ENCODE measurements around the gene AKAP7. TPM values are rescaled to one million over a fixed set of nuclear protein-coding genes. Genes with fewer than 3 reads are reported as not detected.

The AKAP7 gene
- total RNA-seq, 1 donor from 2014 or later = 4.5 TPM

DNA sequence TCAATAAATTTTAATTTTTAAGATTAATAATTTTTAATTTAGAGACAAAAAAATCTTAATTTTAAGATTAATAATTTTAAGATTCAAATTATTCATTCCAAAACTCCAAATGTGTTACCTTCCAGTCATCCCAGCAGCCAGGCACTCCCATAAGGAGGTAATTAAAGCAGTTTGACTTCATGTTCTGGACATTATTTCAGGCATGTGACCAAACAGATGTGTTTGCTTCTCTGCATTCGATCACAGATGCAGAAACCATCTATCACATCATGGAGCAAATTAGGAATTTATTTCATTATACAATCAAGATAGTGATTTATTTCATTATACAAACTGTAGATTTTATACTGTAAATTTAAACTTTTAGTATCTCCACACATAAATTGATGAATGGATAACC lies 150.3 kb downstream of the AKAP7 start:
- Mint-ChIP-seq H3K4me1 (ENCODE audit: unreplicated experiment) (no peaks in the 10 kb centered on the region), H3K27me3 (ENCODE audit: unreplicated experiment) (no peaks in the 10 kb centered on the region), H3K4me3 (ENCODE audit: unreplicated experiment) (no peak overlapping the region), H3K9me3 (ENCODE audit: unreplicated experiment) (no peaks in the 10 kb centered on the region), H3K27ac (ENCODE audit: unreplicated experiment) (no peak overlapping the region), H3K36me3 (ENCODE audit: unreplicated experiment) (peaks cover 7% of the 10 kb centered on the region)
- DNase-seq (ENCODE audit: extremely low spot score, unreplicated experiment) = no peak
- TF ChIP-seq, protein P1, sequence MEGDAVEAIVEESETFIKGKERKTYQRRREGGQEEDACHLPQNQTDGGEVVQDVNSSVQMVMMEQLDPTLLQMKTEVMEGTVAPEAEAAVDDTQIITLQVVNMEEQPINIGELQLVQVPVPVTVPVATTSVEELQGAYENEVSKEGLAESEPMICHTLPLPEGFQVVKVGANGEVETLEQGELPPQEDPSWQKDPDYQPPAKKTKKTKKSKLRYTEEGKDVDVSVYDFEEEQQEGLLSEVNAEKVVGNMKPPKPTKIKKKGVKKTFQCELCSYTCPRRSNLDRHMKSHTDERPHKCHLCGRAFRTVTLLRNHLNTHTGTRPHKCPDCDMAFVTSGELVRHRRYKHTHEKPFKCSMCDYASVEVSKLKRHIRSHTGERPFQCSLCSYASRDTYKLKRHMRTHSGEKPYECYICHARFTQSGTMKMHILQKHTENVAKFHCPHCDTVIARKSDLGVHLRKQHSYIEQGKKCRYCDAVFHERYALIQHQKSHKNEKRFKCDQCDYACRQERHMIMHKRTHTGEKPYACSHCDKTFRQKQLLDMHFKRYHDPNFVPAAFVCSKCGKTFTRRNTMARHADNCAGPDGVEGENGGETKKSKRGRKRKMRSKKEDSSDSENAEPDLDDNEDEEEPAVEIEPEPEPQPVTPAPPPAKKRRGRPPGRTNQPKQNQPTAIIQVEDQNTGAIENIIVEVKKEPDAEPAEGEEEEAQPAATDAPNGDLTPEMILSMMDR (IDR thresholded peaks at IDR 0.05) = no peak

DNA sequence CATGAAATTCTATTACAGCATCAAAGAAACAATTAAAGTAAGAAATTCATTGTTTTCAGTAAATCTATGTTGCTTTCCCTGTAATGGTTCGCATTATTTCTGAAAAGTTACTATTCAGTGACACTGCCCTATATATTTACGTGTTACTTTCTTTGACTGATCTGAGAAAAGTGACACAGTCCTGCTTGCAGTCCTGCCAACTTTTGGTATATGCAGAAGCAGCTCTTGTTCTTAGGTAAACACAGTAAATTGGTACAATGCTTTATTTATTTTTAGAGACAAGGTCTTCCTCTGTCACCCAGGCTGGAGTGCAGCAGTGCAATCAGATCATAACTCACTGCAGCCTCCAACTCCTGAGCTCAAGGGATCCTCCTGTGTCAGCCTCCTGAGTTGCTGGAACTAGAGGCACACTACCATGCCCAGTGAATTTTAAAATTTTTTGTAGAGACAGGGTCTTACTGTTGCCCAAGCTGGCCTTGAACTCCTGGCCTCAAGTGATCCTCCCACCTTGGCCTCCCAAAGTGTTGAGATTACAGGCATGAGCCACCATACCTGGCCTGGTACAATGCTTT lies 151.3 kb downstream of the AKAP7 start:
- TF ChIP-seq, protein P1 (IDR thresholded peaks at IDR 0.05) = no peak
- no peak for DNase-seq (ENCODE audit: extremely low spot score, unreplicated experiment)
- Mint-ChIP-seq H3K9me3 (ENCODE audit: unreplicated experiment) (no peaks in the 10 kb centered on the region), H3K4me1 (ENCODE audit: unreplicated experiment) (no peaks in the 10 kb centered on the region), H3K27ac (ENCODE audit: unreplicated experiment) (no peak overlapping the region), H3K27me3 (ENCODE audit: unreplicated experiment) (no peaks in the 10 kb centered on the region), H3K4me3 (ENCODE audit: unreplicated experiment) (no peak overlapping the region), H3K36me3 (ENCODE audit: unreplicated experiment) (peaks cover 7% of the 10 kb centered on the region)

DNA sequence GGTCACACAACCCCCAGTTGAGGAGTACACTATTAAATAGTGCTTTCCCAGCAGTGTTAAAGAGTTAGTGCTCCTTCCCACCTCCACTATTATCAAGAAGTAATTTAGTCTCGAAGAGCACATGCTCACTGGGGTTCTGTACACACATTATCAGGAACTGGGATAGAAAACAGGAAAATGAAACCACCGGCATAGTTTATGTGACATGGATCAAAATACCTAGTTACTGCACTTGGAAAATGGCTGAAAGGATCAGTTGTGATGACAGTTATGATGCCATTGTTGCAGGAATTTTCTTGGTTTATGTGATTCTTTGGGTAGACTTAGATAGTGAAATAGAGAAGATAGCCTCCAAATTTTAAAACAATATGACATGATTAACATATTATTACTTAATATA lies 152.9 kb downstream of the AKAP7 start:
- H3K4me3 Mint-ChIP-seq (ENCODE audit: unreplicated experiment) = no peak overlapping the region
- H3K27me3 Mint-ChIP-seq (ENCODE audit: unreplicated experiment) = no peaks in the 10 kb centered on the region
- H3K36me3 Mint-ChIP-seq (ENCODE audit: unreplicated experiment) = peaks cover 3% of the 10 kb centered on the region
- peaks cover 13% of the 10 kb centered on the region for H3K4me1 Mint-ChIP-seq (ENCODE audit: unreplicated experiment)
- no peak for DNase-seq (ENCODE audit: extremely low spot score, unreplicated experiment)
- TF ChIP-seq, protein P1 (IDR thresholded peaks at IDR 0.05) = no peak
- H3K27ac Mint-ChIP-seq (ENCODE audit: unreplicated experiment) = no peak overlapping the region
- H3K9me3 Mint-ChIP-seq (ENCODE audit: unreplicated experiment) = no peaks in the 10 kb centered on the region

DNA sequence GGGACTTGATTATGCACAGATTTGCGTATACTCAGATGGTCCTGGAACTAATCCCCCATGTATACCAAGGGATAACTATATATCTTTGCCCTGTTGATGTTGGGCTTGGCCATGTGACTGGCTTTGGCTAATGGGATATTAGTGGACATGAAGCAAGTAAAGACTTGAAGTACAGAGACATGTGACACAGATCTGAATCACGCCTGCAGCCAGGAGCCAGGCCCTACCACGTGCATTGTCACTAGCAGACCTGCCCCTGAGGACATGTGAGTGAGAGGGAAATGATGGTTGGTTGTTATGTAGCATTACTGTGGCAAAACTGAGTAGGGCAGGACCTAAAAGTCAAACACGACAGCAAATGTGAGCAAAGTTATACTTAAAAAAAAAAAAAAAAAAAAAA lies 155.7 kb downstream of the AKAP7 start:
- peaks cover 13% of the 10 kb centered on the region for H3K4me1 Mint-ChIP-seq (ENCODE audit: unreplicated experiment)
- H3K27me3 Mint-ChIP-seq (ENCODE audit: unreplicated experiment) = no peaks in the 10 kb centered on the region
- TF ChIP-seq, protein P1 (IDR thresholded peaks at IDR 0.05) = no peak
- H3K36me3 Mint-ChIP-seq (ENCODE audit: unreplicated experiment) = no peaks in the 10 kb centered on the region
- H3K27ac Mint-ChIP-seq (ENCODE audit: unreplicated experiment) = no peak overlapping the region
- no peak overlapping the region for H3K4me3 Mint-ChIP-seq (ENCODE audit: unreplicated experiment)
- no peak for DNase-seq (ENCODE audit: extremely low spot score, unreplicated experiment)
- H3K9me3 Mint-ChIP-seq (ENCODE audit: unreplicated experiment) = no peaks in the 10 kb centered on the region

DNA sequence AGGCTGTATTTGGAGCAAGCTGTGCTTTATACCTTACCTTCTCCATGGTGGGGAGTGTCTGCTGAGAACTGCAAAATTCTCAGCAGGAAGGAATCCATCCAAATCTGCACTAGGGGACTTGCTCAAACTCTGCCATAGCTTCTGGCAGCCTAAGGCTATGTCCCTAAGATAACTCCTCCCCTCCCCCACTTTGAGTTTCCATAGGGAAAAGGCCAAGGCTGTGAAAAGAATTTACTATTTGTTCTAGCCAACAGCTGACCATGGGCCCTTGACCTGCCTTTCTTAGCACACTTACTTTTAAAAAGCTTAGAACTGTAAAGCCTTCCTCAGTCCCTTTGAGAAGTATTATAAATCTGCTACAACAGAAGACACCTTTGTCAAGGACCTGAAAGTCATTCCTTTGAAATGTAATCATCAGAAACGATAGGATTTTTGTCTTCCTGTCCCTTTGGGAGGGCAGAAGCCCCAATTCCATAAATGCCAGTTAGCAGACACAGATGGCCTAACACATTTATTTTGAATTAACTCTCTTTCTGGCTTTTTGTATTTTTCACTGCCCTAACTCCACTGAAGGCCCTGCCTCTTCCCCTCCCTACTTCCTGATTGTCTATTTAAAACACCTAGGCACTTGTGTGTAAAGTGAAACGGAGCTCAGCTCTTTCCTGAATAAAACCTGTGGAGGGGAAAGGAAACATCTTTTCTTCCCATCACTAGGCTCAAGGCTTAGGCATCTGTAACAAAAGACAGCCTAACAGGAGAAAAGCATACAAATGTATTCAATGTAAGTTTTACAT lies 157.1 kb downstream of the AKAP7 start:
- no peaks in the 10 kb centered on the region for H3K36me3 Mint-ChIP-seq (ENCODE audit: unreplicated experiment)
- H3K4me3 Mint-ChIP-seq (ENCODE audit: unreplicated experiment) = no peak overlapping the region
- TF ChIP-seq, protein P1 (IDR thresholded peaks at IDR 0.05) = no peak
- peak overlapping the region; percentile 32 for H3K27ac Mint-ChIP-seq (ENCODE audit: unreplicated experiment)
- peaks cover 13% of the 10 kb centered on the region for H3K4me1 Mint-ChIP-seq (ENCODE audit: unreplicated experiment)
- peaks cover 5% of the 10 kb centered on the region for H3K27me3 Mint-ChIP-seq (ENCODE audit: unreplicated experiment)
- no peaks in the 10 kb centered on the region for H3K9me3 Mint-ChIP-seq (ENCODE audit: unreplicated experiment)
- no peak for DNase-seq (ENCODE audit: extremely low spot score, unreplicated experiment)
